ENCODE measurements around the gene ADAMTS1.

Gene ADAMTS1

GRCh38 chr21:26843933-26844257 is 1.3 kb downstream of the ADAMTS1 start:
- no peaks in the 10 kb centered on the region for H3K9me3 ChIP-seq (ENCODE audit: control insufficient read depth, insufficient read depth, low read depth, low read length)
- CTCF ChIA-PET: interaction anchor here (0.6 to 2.1 kb wide), 7 partner anchors 8 to 370 kb away, joined by 3 to 20 read pairs (median 5); no protein-coding TSS in a partner anchor
- TF ChIP-seq, protein P1, sequence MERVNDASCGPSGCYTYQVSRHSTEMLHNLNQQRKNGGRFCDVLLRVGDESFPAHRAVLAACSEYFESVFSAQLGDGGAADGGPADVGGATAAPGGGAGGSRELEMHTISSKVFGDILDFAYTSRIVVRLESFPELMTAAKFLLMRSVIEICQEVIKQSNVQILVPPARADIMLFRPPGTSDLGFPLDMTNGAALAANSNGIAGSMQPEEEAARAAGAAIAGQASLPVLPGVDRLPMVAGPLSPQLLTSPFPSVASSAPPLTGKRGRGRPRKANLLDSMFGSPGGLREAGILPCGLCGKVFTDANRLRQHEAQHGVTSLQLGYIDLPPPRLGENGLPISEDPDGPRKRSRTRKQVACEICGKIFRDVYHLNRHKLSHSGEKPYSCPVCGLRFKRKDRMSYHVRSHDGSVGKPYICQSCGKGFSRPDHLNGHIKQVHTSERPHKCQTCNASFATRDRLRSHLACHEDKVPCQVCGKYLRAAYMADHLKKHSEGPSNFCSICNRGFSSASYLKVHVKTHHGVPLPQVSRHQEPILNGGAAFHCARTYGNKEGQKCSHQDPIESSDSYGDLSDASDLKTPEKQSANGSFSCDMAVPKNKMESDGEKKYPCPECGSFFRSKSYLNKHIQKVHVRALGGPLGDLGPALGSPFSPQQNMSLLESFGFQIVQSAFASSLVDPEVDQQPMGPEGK (tag by site-specific recombination; IDR thresholded peaks at IDR 0.05): no peak
- TF ChIP-seq ZNF16 (tag by site-specific recombination; IDR thresholded peaks at IDR 0.05; ENCODE audit: low read depth): no peak
- TF ChIP-seq, protein P2, sequence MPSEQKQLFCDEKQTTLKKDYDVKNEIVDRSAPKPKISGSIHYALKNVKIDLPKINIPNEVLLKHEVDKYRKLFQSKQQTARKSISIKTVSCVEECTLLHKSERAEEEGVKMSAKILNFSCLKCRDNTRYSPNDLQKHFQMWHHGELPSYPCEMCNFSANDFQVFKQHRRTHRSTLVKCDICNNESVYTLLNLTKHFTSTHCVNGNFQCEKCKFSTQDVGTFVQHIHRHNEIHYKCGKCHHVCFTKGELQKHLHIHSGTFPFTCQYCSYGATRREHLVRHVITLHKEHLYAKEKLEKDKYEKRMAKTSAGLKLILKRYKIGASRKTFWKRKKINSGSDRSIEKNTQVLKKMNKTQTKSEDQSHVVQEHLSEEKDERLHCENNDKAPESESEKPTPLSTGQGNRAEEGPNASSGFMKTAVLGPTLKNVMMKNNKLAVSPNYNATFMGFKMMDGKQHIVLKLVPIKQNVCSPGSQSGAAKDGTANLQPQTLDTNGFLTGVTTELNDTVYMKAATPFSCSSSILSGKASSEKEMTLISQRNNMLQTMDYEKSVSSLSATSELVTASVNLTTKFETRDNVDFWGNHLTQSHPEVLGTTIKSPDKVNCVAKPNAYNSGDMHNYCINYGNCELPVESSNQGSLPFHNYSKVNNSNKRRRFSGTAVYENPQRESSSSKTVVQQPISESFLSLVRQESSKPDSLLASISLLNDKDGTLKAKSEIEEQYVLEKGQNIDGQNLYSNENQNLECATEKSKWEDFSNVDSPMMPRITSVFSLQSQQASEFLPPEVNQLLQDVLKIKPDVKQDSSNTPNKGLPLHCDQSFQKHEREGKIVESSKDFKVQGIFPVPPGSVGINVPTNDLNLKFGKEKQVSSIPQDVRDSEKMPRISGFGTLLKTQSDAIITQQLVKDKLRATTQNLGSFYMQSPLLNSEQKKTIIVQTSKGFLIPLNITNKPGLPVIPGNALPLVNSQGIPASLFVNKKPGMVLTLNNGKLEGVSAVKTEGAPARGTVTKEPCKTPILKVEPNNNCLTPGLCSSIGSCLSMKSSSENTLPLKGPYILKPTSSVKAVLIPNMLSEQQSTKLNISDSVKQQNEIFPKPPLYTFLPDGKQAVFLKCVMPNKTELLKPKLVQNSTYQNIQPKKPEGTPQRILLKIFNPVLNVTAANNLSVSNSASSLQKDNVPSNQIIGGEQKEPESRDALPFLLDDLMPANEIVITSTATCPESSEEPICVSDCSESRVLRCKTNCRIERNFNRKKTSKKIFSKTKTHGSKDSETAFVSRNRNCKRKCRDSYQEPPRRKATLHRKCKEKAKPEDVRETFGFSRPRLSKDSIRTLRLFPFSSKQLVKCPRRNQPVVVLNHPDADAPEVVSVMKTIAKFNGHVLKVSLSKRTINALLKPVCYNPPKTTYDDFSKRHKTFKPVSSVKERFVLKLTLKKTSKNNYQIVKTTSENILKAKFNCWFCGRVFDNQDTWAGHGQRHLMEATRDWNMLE (tag by site-specific recombination; conservative IDR thresholded peaks at IDR 0.05; ENCODE audit: low read depth): 0 out of 2 replicates have a peak, but pooled peaks have one; percentile 24
- no peak for TF ChIP-seq ZNF473 (tag by site-specific recombination; IDR thresholded peaks at IDR 0.05)
- no peak for TF ChIP-seq ZNF76 (tag by site-specific recombination; IDR thresholded peaks at IDR 0.05; ENCODE audit: borderline replicate concordance, low read depth)
- peak; percentile 94 for TF ChIP-seq ZNF366 (tag by site-specific recombination; conservative IDR thresholded peaks at IDR 0.05)
- TF ChIP-seq, protein P3, sequence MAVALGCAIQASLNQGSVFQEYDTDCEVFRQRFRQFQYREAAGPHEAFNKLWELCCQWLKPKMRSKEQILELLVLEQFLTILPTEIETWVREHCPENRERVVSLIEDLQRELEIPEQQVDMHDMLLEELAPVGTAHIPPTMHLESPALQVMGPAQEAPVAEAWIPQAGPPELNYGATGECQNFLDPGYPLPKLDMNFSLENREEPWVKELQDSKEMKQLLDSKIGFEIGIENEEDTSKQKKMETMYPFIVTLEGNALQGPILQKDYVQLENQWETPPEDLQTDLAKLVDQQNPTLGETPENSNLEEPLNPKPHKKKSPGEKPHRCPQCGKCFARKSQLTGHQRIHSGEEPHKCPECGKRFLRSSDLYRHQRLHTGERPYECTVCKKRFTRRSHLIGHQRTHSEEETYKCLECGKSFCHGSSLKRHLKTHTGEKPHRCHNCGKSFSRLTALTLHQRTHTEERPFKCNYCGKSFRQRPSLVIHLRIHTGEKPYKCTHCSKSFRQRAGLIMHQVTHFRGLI (tag by site-specific recombination; IDR thresholded peaks at IDR 0.05): 0 out of 2 replicates have a peak, but pooled peaks have one; percentile 12
- no peak for TF ChIP-seq ZNF610 (tag by site-specific recombination; IDR thresholded peaks at IDR 0.05; ENCODE audit: borderline replicate concordance)
- TF ChIP-seq ZNF169 (tag by site-specific recombination; IDR thresholded peaks at IDR 0.05): no peak
- no peak for TF ChIP-seq ZNF549 (tag by site-specific recombination; IDR thresholded peaks at IDR 0.05)
- POLR2A ChIA-PET: interaction anchor here (0.9 to 3.9 kb wide), 17 partner anchors 8 to 1236 kb away, joined by 3 to 34 read pairs (median 8); no protein-coding TSS in a partner anchor
- H3K4me3 ChIP-seq (ENCODE audit: low read depth, low read length): peak overlapping the region; percentile 90
- peak overlapping the region; percentile 99 for H3K27ac ChIP-seq (ENCODE audit: extremely low read depth, low read depth, low read length)
- H3K4me1 ChIP-seq (ENCODE audit: control insufficient read depth, insufficient read depth, low read length): peaks cover 5% of the 10 kb centered on the region; the same call in 1 of the 2 replicates
- H3K36me3 ChIP-seq (ENCODE audit: control insufficient read depth in 2 of 2, insufficient read depth in 1 of 2, low read length in 2 of 2): peaks cover 33 to 47% of the 10 kb centered on the region in 2 experiments

DNA sequence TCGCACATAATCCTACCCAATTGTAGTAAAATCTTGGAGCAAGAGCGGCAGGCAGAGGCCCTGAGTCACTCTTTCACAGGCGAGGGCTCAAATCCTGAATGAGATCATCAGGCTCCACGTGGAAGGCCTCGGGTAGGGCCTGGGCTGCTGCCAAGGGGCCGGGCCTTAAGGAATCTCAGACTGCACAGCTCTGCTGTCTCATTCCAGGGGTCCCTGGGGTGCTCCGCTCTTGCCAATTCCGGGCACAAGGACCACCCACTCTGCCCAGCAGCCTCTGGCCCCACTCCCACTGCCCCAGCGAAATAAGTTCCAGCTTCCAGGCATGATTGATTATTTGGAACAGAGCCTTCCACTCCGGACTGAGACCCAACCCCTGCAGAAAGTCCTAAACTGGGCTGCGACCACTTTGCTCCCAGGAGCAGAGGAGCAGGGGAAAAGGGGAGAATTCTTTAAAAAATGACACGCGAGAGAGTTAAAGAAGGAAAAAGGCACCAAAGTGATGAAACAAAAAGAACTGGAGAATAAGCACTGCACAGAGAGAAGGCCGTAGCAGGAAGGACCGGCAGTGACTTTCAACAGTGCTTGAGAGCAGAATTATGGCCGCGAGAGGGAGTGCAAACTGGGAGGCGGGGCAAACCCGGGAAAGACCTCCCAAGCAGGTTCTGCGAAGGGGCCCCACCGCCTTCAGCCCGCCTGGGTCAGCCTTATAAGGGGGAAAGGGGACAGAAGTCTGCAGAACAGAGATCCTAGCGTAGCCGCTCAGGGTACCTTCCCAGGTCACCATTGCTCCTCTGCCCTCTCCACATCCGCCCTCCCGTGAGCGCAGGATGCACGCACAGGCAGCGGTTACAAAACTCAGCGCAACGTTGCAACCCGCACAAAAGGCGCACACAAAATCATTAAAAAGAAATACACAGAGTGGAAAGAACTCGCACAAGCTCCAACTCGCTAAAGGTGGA is 2.0 kb downstream of the ADAMTS1 start:
- Histone ChIP-seq H3K4me1 (ENCODE audit: control insufficient read depth, insufficient read depth, low read length) (peaks cover 7% of the 10 kb centered on the region; the same call in 1 of the 2 replicates), H3K9me3 (ENCODE audit: control insufficient read depth, insufficient read depth, low read depth, low read length) (no peaks in the 10 kb centered on the region), H3K36me3 (ENCODE audit: control insufficient read depth in 2 of 2, insufficient read depth in 1 of 2, low read length in 2 of 2) (peaks cover 40 to 53% of the 10 kb centered on the region in 2 experiments), H3K27ac (ENCODE audit: extremely low read depth, low read depth, low read length) (peak overlapping the region; percentile 99), H3K4me3 (ENCODE audit: low read depth, low read length) (peak overlapping the region; percentile 90)
- POLR2A ChIA-PET: interaction anchor here (0.6 to 3.9 kb wide), 10 partner anchors 23 to 124 kb away, joined by 3 to 34 read pairs (median 6); partner anchors contain the start of gene ADAMTS5
- CTCF ChIA-PET: interaction anchor here (0.6 to 2.1 kb wide), 9 partner anchors 8 to 606 kb away, joined by 3 to 20 read pairs (median 4); no protein-coding TSS in a partner anchor
- TF ChIP-seq FEZF1 (tag by site-specific recombination; IDR thresholded peaks at IDR 0.05): peak; percentile 40; the same call in 1 of the 2 replicates
- peak; percentile 85 for TF ChIP-seq CTCF (tag by site-specific recombination; IDR thresholded peaks at IDR 0.05)
- no peak for TF ChIP-seq ZSCAN16 (tag by site-specific recombination; IDR thresholded peaks at IDR 0.05)
- no peak for TF ChIP-seq ZNF169 (tag by site-specific recombination; IDR thresholded peaks at IDR 0.05)
- TF ChIP-seq, protein P1 (tag by site-specific recombination; IDR thresholded peaks at IDR 0.05): peak; percentile 60
- peak; percentile 50; the same call in 1 of the 2 replicates for TF ChIP-seq ZNF184 (tag by site-specific recombination; IDR thresholded peaks at IDR 0.05)
- peak; percentile 66 for TF ChIP-seq SP3 (tag by site-specific recombination; IDR thresholded peaks at IDR 0.05)
- TF ChIP-seq ZNF335 (tag by site-specific recombination; conservative IDR thresholded peaks at IDR 0.05): peak; percentile 89
- TF ChIP-seq GFI1B (tag by site-specific recombination; IDR thresholded peaks at IDR 0.05): peak; percentile 72
- TF ChIP-seq GLIS1 (tag by site-specific recombination; IDR thresholded peaks at IDR 0.05): peak; percentile 91
- TF ChIP-seq ZNF404 (tag by site-specific recombination; IDR thresholded peaks at IDR 0.05): no peak

Data from HEK293 (cell line).